ENCODE results near the gene NID1. TPM values are rescaled to one million over a fixed set of nuclear protein-coding genes. Genes with fewer than 3 reads are reported as not detected.

The NID1 gene
- total and polyA plus RNA-seq, 2 of the 4 experiments (the other 2 are of a cell fraction): 21.9 to 83.3 TPM

- no peak for DNase-seq
- Histone ChIP-seq H2BK15ac (ENCODE audit: low read depth, low read length) (no peak overlapping the region), H3K79me1 (ENCODE audit: low read depth in 1 of 2, low read length in 2 of 2) (peaks cover 0 to 18% of the 10 kb centered on the region in 2 experiments; a peak in 2 of 4 replicates), H3K36me3 (ENCODE audit: control insufficient read depth, insufficient read depth, low read length) (peaks cover 26% of the 10 kb centered on the region), H3K4me3 (ENCODE audit: insufficient read depth, low read depth, low read length) (no peak overlapping the region), H4K91ac (ENCODE audit: insufficient read depth, low read depth, low read length) (no peak overlapping the region), H3K27ac (ENCODE audit: insufficient read depth, low read length) (no peak overlapping the region), H3K4me2 (ENCODE audit: low read depth, low read length) (no peak overlapping the region), H2BK20ac (ENCODE audit: low read depth, low read length) (no peak overlapping the region), H3K14ac (replicated peaks; ENCODE audit: low read depth, low read length) (no peak overlapping the region), H3K9me3 (ENCODE audit: control insufficient read depth, insufficient read depth, low read length) (no peaks in the 10 kb centered on the region), H4K5ac (ENCODE audit: low read depth, low read length) (no peak overlapping the region), H4K8ac (ENCODE audit: low read depth in 2 of 2, low read length in 2 of 2) (no peak overlapping the region), H3K23ac (ENCODE audit: low read depth, low read length) (no peak overlapping the region), H3K9ac (ENCODE audit: low read depth, low read length) (no peak overlapping the region), H4K20me1 (ENCODE audit: insufficient read depth, low read length) (peaks cover 5% of the 10 kb centered on the region; the same call in 1 of the 2 replicates), H3K27me3 (ENCODE audit: control insufficient read depth, insufficient read depth, low read length) (no peaks in the 10 kb centered on the region), H3K4ac (ENCODE audit: low read depth, low read length) (no peak overlapping the region), H3K56ac (ENCODE audit: extremely low read depth, insufficient read depth, low read length) (no peak overlapping the region), H2BK5ac (ENCODE audit: low read depth, low read length, poor library complexity, severe bottlenecking) (no peak overlapping the region), H2BK120ac (ENCODE audit: low read depth, low read length) (no peak overlapping the region), H3K9me1 (ENCODE audit: insufficient read depth, low read length) (peaks cover 17% of the 10 kb centered on the region), H2AFZ (replicated peaks; ENCODE audit: low read length, poor library complexity) (no peak overlapping the region), H2AK5ac (ENCODE audit: low read depth, low read length) (no peak overlapping the region), H3K18ac (ENCODE audit: low read depth, low read length) (no peak overlapping the region), H3K4me1 (ENCODE audit: control insufficient read depth, insufficient read depth, low read length) (peaks cover 6% of the 10 kb centered on the region), H2AK9ac (replicated peaks; ENCODE audit: low read depth, low read length, poor library complexity) (no peak overlapping the region)
- dilution Hi-C loops (cut with HindIII; ENCODE audit: low sequenced_read_pairs, unreplicated experiment) (no loop called here), in situ Hi-C loops (cut with MboI; ENCODE audit: low sequenced_read_pairs) (no loop called here), intact Hi-C loops (cut with micrococcal nuclease) (loop anchor here (10.0 kb wide), 1 partner anchor 53 kb away; no protein-coding TSS in a partner anchor)
- BruUV-seq (replicated peaks): no TSS peak
- 94% methylated on average over 10 of the region's 15 CpGs; no CpG with 5 or more reads in 1 of the 2 experiments for WGBS, 2 experiments (ENCODE audit: extremely low coverage in 2 of 2, insufficient read length in 1 of 2)
- no peak for ATAC-seq (ENCODE audit: low read depth)
- no peak for TF ChIP-seq MXI1 (IDR thresholded peaks at IDR 0.05; ENCODE audit: borderline replicate concordance, low read depth, low read length)
- no peak for TF ChIP-seq MAFK (IDR thresholded peaks at IDR 0.05; ENCODE audit: low read depth, low read length)
- TF ChIP-seq NFE2L2 (IDR thresholded peaks at IDR 0.05; ENCODE audit: low read depth, low read length): no peak
- no peak for TF ChIP-seq POLR2A (IDR thresholded peaks at IDR 0.05; ENCODE audit: low read depth, low read length)
- no peak for TF ChIP-seq RFX5 (IDR thresholded peaks at IDR 0.05; ENCODE audit: low read depth, low read length)
- TF ChIP-seq BHLHE40 (IDR thresholded peaks at IDR 0.05; ENCODE audit: low read depth, low read length): no peak
- no peak for TF ChIP-seq MAZ (IDR thresholded peaks at IDR 0.05; ENCODE audit: borderline replicate concordance, low read depth, low read length)
- TF ChIP-seq, protein P1, sequence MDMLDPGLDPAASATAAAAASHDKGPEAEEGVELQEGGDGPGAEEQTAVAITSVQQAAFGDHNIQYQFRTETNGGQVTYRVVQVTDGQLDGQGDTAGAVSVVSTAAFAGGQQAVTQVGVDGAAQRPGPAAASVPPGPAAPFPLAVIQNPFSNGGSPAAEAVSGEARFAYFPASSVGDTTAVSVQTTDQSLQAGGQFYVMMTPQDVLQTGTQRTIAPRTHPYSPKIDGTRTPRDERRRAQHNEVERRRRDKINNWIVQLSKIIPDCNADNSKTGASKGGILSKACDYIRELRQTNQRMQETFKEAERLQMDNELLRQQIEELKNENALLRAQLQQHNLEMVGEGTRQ (IDR thresholded peaks at IDR 0.05; ENCODE audit: low read depth, low read length): no peak
- no peak for TF ChIP-seq CTCF (conservative IDR thresholded peaks at IDR 0.05; ENCODE audit: low read depth, low read length)
- no peak for TF ChIP-seq RCOR1 (IDR thresholded peaks at IDR 0.05; ENCODE audit: insufficient replicate concordance, low read length)
- no peak for TF ChIP-seq CHD1 (IDR thresholded peaks at IDR 0.05; ENCODE audit: low read depth, low read length)
- TF ChIP-seq, protein P2, sequence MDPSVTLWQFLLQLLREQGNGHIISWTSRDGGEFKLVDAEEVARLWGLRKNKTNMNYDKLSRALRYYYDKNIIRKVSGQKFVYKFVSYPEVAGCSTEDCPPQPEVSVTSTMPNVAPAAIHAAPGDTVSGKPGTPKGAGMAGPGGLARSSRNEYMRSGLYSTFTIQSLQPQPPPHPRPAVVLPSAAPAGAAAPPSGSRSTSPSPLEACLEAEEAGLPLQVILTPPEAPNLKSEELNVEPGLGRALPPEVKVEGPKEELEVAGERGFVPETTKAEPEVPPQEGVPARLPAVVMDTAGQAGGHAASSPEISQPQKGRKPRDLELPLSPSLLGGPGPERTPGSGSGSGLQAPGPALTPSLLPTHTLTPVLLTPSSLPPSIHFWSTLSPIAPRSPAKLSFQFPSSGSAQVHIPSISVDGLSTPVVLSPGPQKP (IDR thresholded peaks at IDR 0.05; ENCODE audit: borderline replicate concordance, low read depth, low read length): no peak
- TF ChIP-seq RAD21 (IDR thresholded peaks at IDR 0.05; ENCODE audit: low read length): no peak
- no peak for TF ChIP-seq FOS (IDR thresholded peaks at IDR 0.05; ENCODE audit: low read depth, low read length)
- no peak for TF ChIP-seq CEBPB (IDR thresholded peaks at IDR 0.05; ENCODE audit: low read depth, low read length)
- CTCF ChIA-PET: no interaction called here
- POLR2A ChIA-PET (ENCODE audit: unreplicated experiment): no interaction called here
These were observed 26.9 kb downstream of the NID1 start for GRCh38 chr1:236038034-236038433.
